HG02973 (cell line): ENCODE measurements around the gene SEC63.

Experiments used
- ATAC-seq: cut with Tn5 transposase; IDR thresholded peaks from one replicate; pipeline ENCODE4 v1.9.1; 2021; ENCODE audit warnings: moderate library complexity; ENCODE audit not compliant: unreplicated experiment

The SEC63 gene

GRCh38 chr6:107822176-107823046 is 135.6 kb downstream of the SEC63 start:
- no peak for ATAC-seq

- ATAC-seq: no peak
These were observed 136.4 kb downstream of the SEC63 start for GRCh38 chr6:107821591-107821990.

GRCh38 chr6:107820338-107821261 is 137.4 kb downstream of the SEC63 start:
- no peak for ATAC-seq

- ATAC-seq: no peak
These were observed 138.1 kb downstream of the SEC63 start for GRCh38 chr6:107819964-107820337.

GRCh38 chr6:107819217-107819616 is 138.8 kb downstream of the SEC63 start:
- no peak for ATAC-seq

GRCh38 chr6:107818272-107818671 is 139.7 kb downstream of the SEC63 start:
- ATAC-seq: no peak

GRCh38 chr6:107817784-107818183 is 140.2 kb downstream of the SEC63 start:
- ATAC-seq: no peak
